K562 (cell line): ENCODE results near the gene WDR20. TPM values are rescaled to one million over a fixed set of nuclear protein-coding genes. Genes with fewer than 3 reads are reported as not detected.

Experiments
- BCL6 ChIP-seq: fragments of 250-450 bp; sonication (Bioruptor Pico); IDR thresholded peaks from 2 replicates; pipeline ENCODE4 v1.4.0; 2020
- ERF ChIP-seq: fragments of 450-650 bp; formaldehyde crosslinking; IDR thresholded peaks from 2 replicates; pipeline ENCODE4 v1.4.0; 2020; ENCODE audit warnings: mild to moderate bottlenecking, mixed read lengths
- ETV5 ChIP-seq: sonication (generic); formaldehyde crosslinking; IDR thresholded peaks from 2 replicates; pipeline ENCODE4 v1.4.0; 2020; ENCODE audit warnings: low read depth, mild to moderate bottlenecking, missing genetic modification reagents
- EZH2 ChIP-seq: IDR thresholded peaks from 2 replicates; pipeline ENCODE4 v1.6.1; 2012; ENCODE audit warnings: low read depth, mild to moderate bottlenecking, inconsistent platforms, low read length, borderline replicate concordance
- KAT7 ChIP-seq: sonication (generic); formaldehyde crosslinking; IDR thresholded peaks from 2 replicates; pipeline ENCODE4 v1.8.0; 2022; ENCODE audit warnings: missing genetic modification reagents, mild to moderate bottlenecking, borderline replicate concordance
- KDM4B ChIP-seq, 2 experiments: fragments of 450-650 bp in 1 of 2; sonication (generic) in 1 of 2; IDR thresholded peaks; 2 replicates each; pipeline ENCODE4 v1.6.1; 2016 to 2017; ENCODE audit warnings: borderline replicate concordance in 2 of 2, antibody characterized with exemption in 1 of 2, low read depth in 1 of 2, mild to moderate bottlenecking in 1 of 2
- NBN ChIP-seq: fragments of 450-650 bp; IDR thresholded peaks from 2 replicates; pipeline ENCODE4 v1.6.1; 2016; ENCODE audit warnings: low read depth, mild to moderate bottlenecking
- NCOA6 ChIP-seq: fragments of 450-650 bp; IDR thresholded peaks from 2 replicates; pipeline ENCODE4 v1.6.1; 2017; ENCODE audit warnings: mild to moderate bottlenecking
- SIX5 ChIP-seq, 2 experiments: IDR thresholded peaks; 2 replicates each; pipeline ENCODE4 v1.6.1; 2011; ENCODE audit warnings: low read length in 2 of 2, borderline replicate concordance in 1 of 2, low read depth in 1 of 2, mild to moderate bottlenecking in 1 of 2, moderate library complexity in 1 of 2; ENCODE audit not compliant: insufficient read depth in 1 of 2
- SRSF1 ChIP-seq: fragments of 200-400 bp; formaldehyde crosslinking; IDR thresholded peaks from 2 replicates; pipeline ENCODE4 v1.6.1; 2017; ENCODE audit warnings: mild to moderate bottlenecking, low read depth, low read length, moderate library complexity
- TEAD2 ChIP-seq: fragments of 450-650 bp; IDR thresholded peaks from 2 replicates; pipeline ENCODE4 v1.6.1; 2016; ENCODE audit warnings: missing genetic modification characterization, control low read depth, missing compliant biosample characterization
- TOE1 ChIP-seq, 2 experiments: fragments of 450-650 bp in 1 of 2; sonication (generic) in 1 of 2; formaldehyde crosslinking in 1 of 2; IDR thresholded peaks; 2 replicates each; pipeline versions ENCODE4 v1.7.1 to v1.8.0; 2016 to 2022; ENCODE audit warnings: borderline replicate concordance in 2 of 2, mild to moderate bottlenecking in 2 of 2, antibody characterized with exemption in 1 of 2, inconsistent platforms in 1 of 2, low read depth in 1 of 2, missing genetic modification reagents in 1 of 2, moderate library complexity in 1 of 2
- ZNF24 ChIP-seq: fragments of 450-650 bp; IDR thresholded peaks from 2 replicates; pipeline ENCODE4 v1.6.1; 2016
- polyA plus RNA-seq, 8 experiments: library from polyadenylated mRNA; depleted of rRNA in 4 of 8; stranded (reverse) in 5 of 8; unstranded in 3 of 8; fragments of >200 nt; fragmentation: Nextera tagmentation in 2 of 8; fragmentation: Illumina TruSeq in 1 of 8; extraction: Ambion mirVana in 2 of 8; extraction: Trizol in 1 of 8; gene quantifications; 2 replicates each; pipeline versions ENCODE4 v1.2.1 to v1.2.3, GENCODE V29; 2011 to 2014; ENCODE audit warnings: inconsistent platforms in 1 of 8, missing spikeins in 1 of 8
- total RNA-seq, 7 experiments: library from RNA; depleted of rRNA in 6 of 7; stranded (reverse); fragments of >200 nt in 6 of 7; fragmentation: Illumina TruSeq in 2 of 7; extraction: Trizol in 2 of 7; gene quantifications; 2 replicates each; pipeline versions ENCODE4 v1.2.1 to v1.2.3, GENCODE V29; 2011 to 2021; ENCODE audit warnings: low replicate concordance in 1 of 7
- TF ChIP-seq, protein P1 (sequence below): fragments of 200-800 bp; sonication (Bioruptor generic); IDR thresholded peaks from 2 replicates; pipeline ENCODE4 v1.6.1; 2017; ENCODE audit warnings: missing genetic modification characterization, missing compliant biosample characterization
- TF ChIP-seq, protein P2 (sequence below): conservative IDR thresholded peaks from 2 replicates; pipeline ENCODE4 v1.6.1; 2011; ENCODE audit warnings: low read depth, mild to moderate bottlenecking, low read length; ENCODE audit not compliant: control insufficient read depth
- TF ChIP-seq, protein P3 (sequence below): fragments of 250-450 bp; sonication (Bioruptor Pico); IDR thresholded peaks from 2 replicates; pipeline ENCODE4 v1.8.0; 2021; ENCODE audit warnings: borderline replicate concordance, mild to moderate bottlenecking, moderate library complexity; ENCODE audit not compliant: poor library complexity, severe bottlenecking
- TF ChIP-seq, protein P4 (sequence below): fragments of 250-450 bp; sonication (Bioruptor Pico); IDR thresholded peaks from 2 replicates; pipeline ENCODE4 v1.8.0; 2021; ENCODE audit warnings: moderate library complexity, mild to moderate bottlenecking, inconsistent platforms
- TF ChIP-seq, protein P5 (sequence below): fragments of 450-650 bp; formaldehyde crosslinking; IDR thresholded peaks from 2 replicates; pipeline ENCODE4 v1.4.0; 2020; ENCODE audit warnings: mild to moderate bottlenecking, moderate library complexity
- TF ChIP-seq, protein P6 (sequence below): fragments of 450-650 bp; formaldehyde crosslinking; IDR thresholded peaks from 2 replicates; pipeline ENCODE4 v1.4.0; 2020; ENCODE audit warnings: mild to moderate bottlenecking

WDR20 gene
- total and polyA plus RNA-seq, 9 of the 15 experiments (the other 6 are each of a cell fraction or from before 2014, with no cell fraction given), result 7.0 to 15.3 (median 11.8) TPM

DNA sequence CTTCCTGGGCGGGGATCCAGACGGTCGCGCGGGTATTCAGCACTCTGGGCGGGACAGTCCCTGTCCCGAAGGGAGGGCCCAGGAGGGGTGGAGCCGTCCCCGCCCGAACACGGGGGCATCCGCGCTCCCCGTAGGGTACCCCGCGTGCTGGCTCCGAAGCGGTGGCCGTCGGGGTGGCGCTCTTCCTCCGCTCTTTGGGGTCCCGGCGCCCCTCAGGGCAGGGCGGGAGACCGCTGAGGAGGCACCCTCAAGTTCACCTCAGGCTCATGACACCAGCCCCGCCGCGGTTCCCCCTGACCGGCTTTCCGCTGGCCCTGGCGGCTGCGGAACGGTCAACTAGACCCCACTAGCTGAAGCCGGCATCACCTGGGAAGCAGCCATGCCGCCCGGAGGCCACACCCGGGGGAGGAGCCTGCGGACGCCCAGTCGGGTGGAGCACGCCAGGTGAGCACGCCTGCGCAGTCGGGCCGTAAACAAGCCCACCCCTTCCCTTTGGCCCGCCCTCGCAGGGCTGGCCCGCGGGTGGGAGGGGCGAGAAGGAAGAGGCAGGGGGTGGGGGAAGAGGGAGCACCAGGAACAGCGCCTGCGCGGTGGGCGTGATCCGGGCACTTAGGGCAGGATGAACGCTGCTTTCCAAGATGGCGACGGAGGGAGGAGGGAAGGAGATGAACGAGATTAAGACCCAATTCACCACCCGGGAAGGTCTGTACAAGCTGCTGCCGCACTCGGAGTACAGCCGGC lies at the start of gene WDR20 (continued):
- TF ChIP-seq TOE1 (IDR thresholded peaks at IDR 0.05; ENCODE audit: borderline replicate concordance) (no peak), TOE1 (CRISPR knock-in tag; IDR thresholded peaks at IDR 0.05; ENCODE audit: borderline replicate concordance, low read depth) (no peak), KDM4B (IDR thresholded peaks at IDR 0.05; ENCODE audit: borderline replicate concordance in 2 of 2, low read depth in 1 of 2) (no peak), NCOA6 (peak; percentile 58; the same call in 1 of the 2 replicates), BCL6 (CRISPR knock-in tag) (no peak), SIX5 (IDR thresholded peaks at IDR 0.05; ENCODE audit: borderline replicate concordance in 1 of 2, insufficient read depth in 1 of 2, low read depth in 1 of 2, low read length in 2 of 2) (no peak), ETV5 (CRISPR knock-in tag) (no peak; the same call in 1 of the 2 replicates), EZH2 (no peak), NBN (no peak), SRSF1 (no peak), ZNF24 (no peak), KAT7 (no peak), ERF (CRISPR knock-in tag) (no peak), TEAD2 (tag) (no peak)
- TF ChIP-seq, protein P1, sequence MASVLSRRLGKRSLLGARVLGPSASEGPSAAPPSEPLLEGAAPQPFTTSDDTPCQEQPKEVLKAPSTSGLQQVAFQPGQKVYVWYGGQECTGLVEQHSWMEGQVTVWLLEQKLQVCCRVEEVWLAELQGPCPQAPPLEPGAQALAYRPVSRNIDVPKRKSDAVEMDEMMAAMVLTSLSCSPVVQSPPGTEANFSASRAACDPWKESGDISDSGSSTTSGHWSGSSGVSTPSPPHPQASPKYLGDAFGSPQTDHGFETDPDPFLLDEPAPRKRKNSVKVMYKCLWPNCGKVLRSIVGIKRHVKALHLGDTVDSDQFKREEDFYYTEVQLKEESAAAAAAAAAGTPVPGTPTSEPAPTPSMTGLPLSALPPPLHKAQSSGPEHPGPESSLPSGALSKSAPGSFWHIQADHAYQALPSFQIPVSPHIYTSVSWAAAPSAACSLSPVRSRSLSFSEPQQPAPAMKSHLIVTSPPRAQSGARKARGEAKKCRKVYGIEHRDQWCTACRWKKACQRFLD, result no peak
- TF ChIP-seq, protein P2, sequence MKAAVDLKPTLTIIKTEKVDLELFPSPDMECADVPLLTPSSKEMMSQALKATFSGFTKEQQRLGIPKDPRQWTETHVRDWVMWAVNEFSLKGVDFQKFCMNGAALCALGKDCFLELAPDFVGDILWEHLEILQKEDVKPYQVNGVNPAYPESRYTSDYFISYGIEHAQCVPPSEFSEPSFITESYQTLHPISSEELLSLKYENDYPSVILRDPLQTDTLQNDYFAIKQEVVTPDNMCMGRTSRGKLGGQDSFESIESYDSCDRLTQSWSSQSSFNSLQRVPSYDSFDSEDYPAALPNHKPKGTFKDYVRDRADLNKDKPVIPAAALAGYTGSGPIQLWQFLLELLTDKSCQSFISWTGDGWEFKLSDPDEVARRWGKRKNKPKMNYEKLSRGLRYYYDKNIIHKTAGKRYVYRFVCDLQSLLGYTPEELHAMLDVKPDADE, result 0 out of 2 replicates have a peak, but pooled peaks have one; percentile 11
- TF ChIP-seq, protein P3, sequence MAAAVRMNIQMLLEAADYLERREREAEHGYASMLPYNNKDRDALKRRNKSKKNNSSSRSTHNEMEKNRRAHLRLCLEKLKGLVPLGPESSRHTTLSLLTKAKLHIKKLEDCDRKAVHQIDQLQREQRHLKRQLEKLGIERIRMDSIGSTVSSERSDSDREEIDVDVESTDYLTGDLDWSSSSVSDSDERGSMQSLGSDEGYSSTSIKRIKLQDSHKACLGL (CRISPR knock-in tag), result no peak
- TF ChIP-seq, protein P4, sequence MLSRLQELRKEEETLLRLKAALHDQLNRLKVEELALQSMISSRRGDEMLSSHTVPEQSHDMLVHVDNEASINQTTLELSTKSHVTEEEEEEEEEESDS (CRISPR knock-in tag), result no peak
- TF ChIP-seq, protein P5, sequence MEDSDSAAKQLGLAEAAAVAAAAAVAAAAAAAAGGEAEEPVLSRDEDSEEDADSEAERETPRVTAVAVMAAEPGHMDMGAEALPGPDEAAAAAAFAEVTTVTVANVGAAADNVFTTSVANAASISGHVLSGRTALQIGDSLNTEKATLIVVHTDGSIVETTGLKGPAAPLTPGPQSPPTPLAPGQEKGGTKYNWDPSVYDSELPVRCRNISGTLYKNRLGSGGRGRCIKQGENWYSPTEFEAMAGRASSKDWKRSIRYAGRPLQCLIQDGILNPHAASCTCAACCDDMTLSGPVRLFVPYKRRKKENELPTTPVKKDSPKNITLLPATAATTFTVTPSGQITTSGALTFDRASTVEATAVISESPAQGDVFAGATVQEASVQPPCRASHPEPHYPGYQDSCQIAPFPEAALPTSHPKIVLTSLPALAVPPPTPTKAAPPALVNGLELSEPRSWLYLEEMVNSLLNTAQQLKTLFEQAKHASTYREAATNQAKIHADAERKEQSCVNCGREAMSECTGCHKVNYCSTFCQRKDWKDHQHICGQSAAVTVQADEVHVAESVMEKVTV (CRISPR knock-in tag), result no peak
- TF ChIP-seq, protein P6, sequence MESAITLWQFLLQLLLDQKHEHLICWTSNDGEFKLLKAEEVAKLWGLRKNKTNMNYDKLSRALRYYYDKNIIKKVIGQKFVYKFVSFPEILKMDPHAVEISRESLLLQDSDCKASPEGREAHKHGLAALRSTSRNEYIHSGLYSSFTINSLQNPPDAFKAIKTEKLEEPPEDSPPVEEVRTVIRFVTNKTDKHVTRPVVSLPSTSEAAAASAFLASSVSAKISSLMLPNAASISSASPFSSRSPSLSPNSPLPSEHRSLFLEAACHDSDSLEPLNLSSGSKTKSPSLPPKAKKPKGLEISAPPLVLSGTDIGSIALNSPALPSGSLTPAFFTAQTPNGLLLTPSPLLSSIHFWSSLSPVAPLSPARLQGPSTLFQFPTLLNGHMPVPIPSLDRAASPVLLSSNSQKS, result no peak
